GM18511 (cell line): Measurements from ENCODE around the gene ZNF598.
A peak's percentile ranks its signal among the peaks of the same experiment; 100 is the strongest.

Experiments used
- ATAC-seq: cut with Tn5 transposase; IDR thresholded peaks from one replicate; pipeline ENCODE4 v1.9.1; 2021; ENCODE audit warnings: mild to moderate bottlenecking, moderate library complexity; ENCODE audit not compliant: unreplicated experiment

The ZNF598 gene

DNA sequence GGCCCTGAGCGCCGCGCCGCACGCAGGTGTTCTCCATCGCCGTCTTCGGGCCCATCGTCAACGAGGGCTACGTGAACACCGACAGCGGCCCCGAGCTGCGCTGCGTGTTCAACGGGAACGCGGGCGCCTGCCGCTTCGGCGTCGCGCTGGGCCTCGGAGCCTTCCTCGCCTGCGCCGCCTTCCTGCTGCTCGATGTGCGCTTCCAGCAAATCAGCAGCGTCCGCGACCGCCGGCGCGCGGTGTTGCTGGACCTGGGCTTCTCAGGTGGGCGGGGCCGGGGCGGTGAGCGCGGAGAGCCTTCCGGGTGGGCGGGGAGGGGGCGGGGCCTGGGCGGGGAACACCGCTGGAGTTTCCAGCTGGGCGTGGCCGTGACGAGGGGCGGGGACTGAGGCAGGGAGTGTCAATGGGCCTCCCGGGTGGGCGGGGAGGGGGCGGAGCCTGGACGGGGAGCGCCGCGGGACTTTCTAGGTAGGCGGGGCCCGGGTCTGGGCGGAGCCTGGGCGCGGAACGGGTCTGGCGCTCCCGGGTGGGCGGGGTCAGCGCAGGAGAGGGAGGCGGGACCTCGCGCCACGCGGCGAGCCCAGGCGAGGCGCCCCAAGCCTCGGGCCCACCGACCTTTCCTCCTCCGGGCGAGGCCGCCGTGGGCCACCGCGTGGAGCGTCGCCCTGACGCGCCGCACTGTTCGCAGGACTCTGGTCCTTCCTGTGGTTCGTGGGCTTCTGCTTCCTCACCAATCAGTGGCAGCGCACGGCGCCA is 17.5 kb downstream of the ZNF598 start:
- peak; percentile 47 for ATAC-seq

DNA sequence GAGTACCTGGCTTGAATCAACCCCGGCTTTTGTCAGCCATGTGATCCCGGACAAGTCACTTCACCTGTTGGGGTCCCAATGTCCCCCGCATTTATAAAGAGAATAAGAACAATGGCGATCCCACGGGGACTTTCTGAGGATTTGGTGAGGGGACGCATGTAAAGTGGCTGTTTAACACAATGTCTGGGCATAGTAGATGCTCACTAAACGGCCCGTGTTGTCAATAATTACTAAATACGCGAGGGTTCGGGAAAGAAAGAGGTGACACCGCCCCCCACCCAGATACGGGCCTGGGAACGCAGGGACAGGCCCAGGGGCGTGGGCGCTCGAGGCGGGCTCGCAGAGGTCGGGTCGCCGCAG is 18.1 kb downstream of the ZNF598 start:
- no peak for ATAC-seq

DNA sequence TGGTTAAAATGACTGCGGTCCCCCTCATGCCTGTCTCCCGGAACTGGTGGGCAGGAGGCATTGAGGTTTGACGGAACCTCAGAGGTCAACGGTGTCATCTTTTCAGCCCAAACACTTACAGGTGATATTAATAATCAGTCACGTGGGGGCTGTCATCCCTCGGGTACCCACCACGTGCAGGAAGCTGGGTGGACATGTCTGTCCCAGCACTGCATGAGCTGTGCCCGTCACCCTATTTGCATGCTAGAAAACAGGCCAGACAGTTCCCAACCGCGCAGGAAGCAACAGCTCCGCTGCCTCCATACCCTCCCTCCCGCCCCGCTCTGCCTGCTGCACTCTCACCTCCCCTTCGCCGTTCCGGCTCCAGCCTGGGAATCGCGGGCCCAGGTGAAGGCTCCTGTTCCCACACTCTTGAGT is 18.5 kb downstream of the ZNF598 start:
- peak; percentile 49 for ATAC-seq

DNA sequence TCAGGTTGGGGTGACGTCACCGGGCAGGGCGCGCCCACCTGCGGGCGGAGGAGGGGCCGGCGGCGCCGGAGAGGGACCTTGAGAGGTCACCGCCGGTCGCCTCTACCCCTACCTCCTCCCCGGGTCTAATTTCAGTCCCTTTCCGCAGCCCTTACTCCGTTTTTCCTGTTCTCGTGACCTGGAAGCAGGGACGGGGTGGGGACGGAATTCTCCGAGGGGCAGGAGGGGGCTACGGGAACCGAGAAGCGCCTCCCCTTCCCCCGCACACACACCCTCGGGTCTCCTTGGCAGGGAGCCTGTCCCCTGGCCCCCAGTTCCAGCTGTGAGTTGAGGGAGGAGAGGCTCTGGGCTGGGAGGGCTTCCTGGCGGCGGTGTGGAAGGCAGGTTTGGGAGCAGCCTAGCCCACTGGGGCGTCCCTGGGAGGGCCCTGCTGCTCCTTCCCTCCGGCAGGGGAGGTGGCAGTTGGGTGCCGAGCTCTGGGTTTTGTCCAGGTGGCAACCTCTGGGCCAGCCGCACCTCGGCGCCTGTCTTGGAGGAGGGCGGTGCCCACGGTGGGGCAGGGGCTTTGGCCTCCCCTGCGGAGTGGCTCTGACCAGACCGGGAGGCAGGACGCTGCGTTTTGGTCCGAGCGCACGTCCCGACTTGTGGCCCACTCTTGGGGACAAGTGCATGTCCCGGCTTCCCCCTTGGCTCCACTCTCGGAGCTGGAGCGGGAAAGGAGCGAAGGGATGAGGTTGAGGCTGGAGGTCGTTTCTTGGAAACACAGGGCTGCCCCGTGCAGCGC is 19.1 kb downstream of the ZNF598 start:
- peak; percentile 10 for ATAC-seq

DNA sequence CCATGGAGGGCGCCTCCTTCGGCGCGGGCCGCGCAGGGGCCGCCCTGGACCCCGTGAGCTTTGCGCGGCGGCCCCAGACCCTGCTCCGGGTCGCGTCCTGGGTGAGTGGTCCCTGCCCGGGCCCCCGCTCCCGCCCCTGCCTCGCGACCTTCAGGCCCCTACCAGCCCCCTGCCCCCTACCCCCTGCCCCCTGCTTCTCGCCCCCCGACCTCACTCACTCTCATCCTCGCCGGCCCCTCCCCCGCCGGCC is 19.6 kb downstream of the ZNF598 start:
- no peak for ATAC-seq

DNA sequence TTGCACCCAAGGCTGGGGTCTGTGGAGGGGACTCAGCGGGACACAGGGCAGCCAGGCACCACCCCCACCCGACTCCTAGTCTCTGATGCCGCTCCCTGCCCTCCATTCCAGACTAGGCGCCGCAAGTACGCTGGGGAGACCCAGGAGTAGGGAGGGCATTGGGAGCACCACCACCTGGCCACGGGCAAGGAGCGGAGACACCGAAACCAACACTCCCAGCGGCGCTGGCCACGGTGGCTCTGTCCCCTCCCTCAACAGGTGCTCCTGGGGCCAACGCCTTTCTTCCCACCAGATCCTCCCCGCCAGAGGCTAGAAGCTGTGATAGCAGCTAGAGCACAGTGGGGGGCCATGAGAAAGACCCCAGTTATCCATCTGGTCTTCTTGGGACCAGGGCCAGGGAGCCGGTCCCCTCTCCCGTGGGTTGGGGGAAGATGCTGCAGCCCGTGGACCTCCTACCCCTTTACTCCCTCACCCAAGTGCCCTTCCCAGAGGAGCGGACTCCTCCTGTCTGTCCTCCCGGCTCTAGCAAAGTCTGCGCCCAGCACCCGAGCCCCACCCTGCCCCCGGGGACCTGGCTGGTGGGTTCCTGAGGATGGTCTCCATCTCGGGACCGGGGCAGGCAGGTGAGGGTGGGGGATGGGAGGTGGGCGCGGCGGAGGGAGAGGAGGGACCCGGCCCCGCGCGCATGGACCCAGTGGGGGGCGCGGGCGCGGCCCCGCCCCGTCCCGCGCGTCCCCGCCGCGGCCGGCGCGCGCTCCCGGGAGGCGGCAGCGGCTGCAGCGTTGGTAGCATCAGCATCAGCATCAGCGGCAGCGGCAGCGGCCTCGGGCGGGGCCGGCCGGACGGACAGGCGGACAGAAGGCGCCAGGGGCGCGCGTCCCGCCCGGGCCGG is 20.2 kb downstream of the ZNF598 start, which contains the start of gene SYNGR3:
Gene SYNGR3, plus strand, starts transcription at position 762 of the 892 bp plus-strand sequence. CDS start 133 bp downstream, outside the sequence.
- ATAC-seq, result no peak

DNA sequence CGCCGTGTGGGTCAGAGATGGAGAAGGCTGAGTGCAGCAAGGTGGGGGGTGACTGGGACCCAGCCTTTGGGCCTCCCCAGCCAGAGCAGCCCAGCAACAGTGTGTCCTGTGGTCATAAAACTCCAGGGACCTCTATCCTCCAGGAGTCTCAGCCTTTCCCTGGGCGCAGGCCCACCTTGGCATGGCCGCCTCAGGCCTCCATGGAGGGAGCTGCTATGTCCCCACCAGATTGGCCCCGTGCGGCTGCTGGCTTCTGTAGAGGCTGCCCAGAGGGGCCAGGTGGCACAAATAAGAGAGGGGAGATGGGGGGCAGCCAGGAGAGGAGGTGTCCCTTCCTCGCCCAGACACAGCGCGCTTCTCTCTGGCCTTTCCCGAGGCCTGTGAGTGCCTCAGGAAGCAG is 22.4 kb downstream of the ZNF598 start:
- ATAC-seq, result no peak

DNA sequence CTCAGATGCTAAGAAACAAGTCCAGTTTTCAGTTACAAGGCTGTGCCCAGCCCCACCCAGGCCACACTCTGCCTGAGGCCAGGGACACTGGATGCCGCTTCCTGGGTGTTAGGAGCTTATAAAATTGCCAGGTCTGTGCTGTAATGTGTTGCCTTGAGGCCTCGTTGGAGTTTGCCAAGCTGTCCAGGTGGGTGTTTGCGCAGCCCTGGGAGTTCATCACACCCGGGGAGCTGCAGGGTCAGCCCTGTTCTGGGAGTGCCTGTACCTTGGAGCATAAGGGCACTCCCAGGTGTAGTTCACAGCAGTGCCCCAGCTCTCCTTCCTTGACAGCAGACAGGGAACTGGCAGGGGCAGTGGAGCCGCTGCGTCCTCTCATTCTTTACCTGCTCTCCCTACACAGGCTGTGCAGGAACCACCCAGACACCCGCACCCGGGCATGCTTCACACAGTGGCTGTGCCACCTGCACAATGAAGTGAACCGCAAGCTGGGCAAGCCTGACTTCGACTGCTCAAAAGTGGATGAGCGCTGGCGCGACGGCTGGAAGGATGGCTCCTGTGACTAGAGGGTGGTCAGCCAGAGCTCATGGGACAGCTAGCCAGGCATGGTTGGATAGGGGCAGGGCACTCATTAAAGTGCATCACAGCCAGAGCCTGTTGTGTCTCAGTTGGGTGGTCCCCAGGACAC is 24.0 kb downstream of the ZNF598 start:
- ATAC-seq, result no peak

DNA sequence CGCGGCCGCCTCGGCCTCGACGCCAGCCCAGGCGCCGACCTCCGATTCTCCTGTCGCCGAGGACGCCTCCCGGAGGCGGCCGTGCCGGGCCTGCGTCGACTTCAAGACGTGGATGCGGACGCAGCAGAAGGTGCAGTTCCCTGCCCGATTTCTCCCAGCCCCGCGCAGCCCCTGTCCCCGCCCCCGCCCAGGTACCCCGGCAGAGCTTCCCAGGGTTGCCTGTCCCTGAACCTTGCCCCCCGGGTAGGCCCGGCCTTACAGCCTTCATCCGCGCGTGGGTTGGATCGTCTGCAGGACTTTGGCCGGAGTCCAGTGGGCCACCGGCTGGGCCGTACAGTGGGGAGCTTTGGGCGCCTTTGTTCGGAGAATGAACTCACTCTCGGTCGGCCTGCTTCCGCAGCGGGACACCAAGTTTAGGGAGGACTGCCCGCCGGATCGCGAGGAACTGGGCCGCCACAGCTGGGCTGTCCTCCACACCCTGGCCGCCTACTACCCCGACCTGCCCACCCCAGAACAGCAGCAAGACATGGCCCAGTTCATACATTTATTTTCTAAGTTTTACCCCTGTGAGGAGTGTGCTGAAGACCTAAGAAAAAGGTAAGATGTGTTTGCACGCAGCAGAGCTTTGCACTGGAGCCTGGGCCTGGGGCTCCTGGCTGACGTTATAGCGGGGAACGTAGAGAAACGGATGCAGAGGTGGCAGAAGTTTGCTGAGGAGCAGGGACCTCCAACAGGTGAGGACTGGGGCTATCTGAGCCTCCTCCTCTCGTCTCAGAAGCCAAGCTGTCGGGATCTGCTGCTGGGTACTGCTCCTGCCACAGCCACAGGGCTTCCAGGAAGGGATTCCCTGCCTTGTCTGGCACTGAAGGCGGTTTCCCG is 25.0 kb downstream of the ZNF598 start:
- peak; percentile 9 for ATAC-seq

DNA sequence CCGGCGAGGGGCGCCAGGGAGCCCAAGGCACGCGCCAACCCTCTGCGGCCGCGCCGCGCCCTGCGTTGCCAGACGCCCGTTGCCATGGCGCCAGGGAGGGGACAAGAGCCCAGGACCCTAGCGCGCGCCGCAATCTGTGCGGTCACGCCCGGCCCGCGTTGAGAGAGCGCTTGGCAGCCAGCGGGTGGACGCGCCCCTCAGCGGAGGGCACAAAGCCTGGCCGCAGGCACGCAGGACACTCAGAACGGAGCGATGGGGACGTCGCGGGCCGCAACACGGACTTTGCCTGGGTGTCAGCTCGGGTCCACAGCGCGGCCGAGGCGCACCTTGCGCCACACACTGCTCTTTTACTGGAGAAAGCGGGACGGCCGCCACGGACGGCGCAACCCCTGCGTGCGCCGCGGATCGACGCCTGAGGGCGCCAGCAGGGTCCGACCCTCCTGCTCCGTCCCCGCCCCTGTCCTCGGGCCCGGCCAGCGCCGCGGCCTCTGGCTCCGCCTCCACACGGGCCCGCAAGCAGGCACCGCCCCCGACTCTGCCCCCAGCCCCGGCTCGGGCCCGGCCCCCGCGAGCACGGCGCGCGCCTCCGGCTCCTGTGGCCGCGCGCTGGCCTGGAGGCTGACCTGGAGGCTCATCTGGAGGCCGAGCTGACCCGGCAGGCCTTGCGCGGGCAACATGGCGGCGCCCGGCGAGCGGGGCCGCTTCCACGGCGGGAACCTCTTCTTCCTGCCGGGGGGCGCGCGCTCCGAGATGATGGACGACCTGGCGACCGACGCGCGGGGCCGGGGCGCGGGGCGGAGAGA is 25.9 kb downstream of the ZNF598 start, which contains the start of gene GFER:
Gene GFER, plus strand, starts transcription at position 650 of the 803 bp plus-strand sequence. Its CDS starts 26 bp downstream, at position 676.
- peak; percentile 80 for ATAC-seq

DNA sequence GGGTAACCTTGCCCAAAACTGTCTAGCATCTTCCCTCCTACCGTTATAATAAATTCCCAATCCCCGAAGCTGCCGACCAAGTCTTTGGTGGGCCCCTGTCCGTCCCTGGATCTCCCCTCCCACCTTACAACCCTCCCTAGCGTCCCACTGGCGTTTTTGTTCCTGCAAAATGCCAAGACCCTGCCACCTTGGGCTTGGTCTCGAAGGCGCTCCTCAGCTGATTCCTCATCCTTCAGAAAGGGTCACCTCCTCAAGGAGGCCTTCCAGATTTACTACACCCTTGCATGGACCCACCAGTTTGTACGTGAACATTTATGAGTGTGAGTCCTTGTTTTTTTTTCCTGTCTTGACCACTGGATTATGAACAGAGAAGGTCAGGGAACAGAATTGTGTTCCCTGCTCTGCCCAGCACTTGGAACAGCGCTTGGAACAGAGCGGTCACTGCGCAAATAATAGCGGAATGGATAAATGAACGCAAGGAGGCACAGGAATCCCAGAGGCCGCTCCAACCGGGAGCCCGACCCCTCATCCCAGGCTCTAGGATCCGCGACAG is 26.6 kb downstream of the ZNF598 start:
- ATAC-seq, result no peak

DNA sequence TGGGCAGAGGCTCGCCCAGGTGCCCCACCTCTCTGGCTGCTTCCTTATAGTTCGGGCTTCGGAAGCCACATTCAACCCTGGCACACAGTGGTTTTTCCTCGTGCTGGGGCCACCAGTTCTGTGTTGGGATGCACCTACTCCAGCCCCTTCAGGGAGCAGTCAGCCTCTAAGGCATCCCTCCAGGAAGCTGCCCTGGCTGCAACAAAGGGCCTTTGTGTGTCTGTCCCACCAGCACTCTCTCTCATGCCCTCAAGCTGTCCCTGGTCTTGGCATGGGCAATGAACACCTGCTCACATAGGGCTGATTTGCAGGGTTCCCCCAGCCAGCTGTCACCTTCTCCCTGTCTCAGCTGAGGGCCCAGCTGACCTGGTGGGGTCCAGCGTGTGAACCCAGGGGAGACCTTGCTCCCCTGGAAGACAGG is 27.6 kb downstream of the ZNF598 start:
- no peak for ATAC-seq

DNA sequence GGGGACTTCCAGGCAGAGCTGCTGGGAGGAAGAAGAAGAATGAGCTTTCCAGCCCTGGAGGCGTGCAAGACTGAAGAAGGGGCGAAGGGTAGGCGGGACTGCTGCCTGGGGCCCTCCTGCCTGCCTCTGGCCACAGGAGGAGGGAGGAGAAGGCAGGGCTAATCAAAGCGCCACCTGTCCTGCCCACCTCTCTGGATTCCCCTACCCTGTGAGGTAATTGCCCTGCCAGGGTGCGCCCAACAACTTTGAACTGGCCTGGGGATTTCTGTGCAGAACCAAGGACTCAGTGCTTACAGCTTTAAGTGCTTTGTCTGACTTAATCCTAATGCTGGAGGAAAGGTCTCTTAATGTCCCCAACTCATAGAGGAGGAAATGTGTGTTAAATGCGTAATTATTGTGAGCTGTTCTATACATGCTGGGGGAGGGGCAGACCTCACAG is 28.2 kb downstream of the ZNF598 start, which contains the start of gene NOXO1:
Gene NOXO1, minus strand, starts transcription at position 72 of the 439 bp plus-strand sequence. CDS start 290 bp downstream, outside the sequence.
- no peak for ATAC-seq

DNA sequence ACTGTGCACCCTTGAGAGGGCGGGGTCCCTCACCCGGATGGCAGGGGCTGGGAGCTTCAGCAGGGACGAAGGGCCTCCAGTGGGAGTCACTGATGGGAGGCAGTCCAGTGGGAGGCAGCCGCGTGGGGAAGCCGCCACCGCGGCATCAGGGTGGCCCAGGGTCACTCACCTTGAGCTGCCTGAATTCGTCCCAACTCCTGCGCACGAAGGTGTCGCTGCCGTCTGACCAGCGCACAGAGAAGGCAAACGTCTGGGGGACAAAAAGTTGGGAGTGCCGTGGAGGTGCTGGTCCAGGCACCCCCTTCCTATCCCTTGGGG is 28.9 kb downstream of the ZNF598 start:
- ATAC-seq, result no peak

DNA sequence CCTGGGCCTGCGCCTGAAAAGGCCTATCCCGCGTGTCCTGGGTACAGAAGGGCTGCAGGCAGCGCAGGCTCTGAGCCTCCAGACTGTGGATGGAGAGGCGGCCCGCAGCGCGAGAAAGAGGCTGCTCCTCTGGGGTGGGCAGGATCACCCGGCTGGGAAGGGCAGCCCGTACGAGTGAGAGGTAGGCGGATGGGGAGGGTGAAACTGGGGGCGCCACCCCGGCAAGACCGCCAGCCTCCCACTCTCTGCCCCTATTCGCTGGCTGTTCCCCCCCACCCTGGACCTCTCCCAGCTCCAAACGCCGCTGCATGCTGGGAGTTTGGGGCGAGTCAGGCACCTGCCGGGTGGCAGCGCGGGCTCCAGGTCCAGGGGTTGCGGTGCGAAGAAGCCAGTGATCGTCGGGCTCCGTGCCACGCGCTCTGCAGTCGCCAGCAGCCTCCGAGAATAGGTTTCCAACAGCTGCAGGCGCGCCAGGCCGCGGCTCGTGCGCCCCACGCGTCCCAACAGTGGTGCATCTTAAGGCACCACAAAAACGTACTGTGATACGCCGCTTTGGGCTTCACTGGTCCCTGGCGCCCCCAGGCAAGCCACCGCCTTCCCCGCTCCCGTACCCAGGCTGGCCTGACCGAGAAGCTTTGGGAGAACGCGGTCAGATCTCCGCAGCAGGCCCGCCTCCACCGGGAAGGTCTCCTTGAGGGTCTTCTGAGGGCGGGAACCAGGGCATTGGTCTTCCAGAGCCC is 29.4 kb downstream of the ZNF598 start:
- no peak for ATAC-seq

DNA sequence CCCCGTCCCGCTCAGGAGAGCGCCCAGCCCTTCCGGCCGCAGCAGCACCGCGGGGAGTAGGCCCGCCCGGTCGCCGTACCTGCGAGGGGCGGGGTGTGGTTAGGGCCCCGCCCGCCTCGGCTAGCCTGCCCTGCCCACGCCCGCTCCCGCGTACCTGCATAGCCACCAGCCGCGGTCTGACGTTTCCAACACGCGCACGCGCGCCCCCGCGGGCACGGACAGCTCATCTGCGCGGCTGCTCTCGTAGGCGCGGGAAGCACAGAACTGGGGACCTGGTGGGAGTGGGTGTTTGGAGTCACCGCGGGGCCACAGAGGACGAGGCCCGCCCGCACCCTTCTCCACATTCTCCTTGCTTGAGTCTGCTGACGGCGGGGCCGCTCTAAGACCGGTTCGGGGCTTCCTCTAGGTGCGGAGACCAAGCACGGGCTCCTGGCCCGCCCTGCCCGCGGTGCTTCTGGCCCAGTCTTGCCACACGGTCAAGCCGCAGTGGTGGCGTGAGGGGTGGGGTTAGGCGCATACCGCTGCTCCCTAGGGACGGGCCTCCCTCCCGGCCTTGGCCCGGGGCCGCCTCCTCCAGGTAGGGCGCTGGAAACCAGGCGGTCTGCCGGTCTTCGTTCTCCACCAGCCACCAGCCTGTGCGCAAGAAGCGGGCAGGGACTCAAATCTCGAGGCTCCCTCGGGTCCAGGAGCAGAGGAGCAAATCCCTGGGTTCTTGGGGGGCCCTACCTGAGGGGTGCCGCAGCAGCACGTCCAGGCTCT is 30.2 kb downstream of the ZNF598 start:
- ATAC-seq, result no peak

DNA sequence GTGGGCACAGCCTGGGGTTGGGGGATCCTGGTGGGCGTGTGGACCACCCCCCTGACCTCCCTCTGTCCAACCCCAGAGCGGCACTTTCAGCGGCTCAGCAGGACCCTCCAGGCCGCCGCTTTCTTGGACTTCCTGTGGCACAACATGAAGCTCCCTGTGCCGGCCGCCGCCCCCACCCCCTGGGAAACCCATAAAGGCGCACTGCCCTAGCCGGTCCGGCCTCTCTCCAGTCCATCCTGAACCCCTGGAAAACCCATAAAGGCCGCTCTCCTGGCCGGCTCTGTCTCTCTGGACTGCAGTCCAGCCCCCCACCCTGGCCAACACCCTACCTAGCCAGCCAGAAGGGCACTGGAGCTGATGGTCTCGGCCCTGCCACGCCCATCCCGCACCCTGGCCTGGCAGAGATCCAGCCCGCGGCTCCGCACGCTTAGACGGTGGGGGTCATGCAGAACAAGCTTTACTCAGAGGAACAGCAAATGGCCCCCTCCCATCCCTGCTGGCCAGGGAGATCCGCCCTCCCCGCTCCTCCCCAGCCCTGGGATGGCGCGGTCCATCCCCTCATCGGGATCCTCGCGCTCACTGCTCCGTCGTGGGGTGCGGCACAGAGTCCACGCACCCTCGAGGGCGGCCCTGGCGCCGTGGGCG is 31.0 kb downstream of the ZNF598 start:
- no peak for ATAC-seq
